OCI-LY1 (cell line): Measurements from ENCODE around the gene HLA-DMA.

Experiments used
- H2AFZ ChIP-seq: fragments of 200-600 bp; sonication (generic), shearing (Covaris generic); 2 replicates; pipeline ENCODE4 v1.6.0; 2014; ENCODE audit warnings: antibody characterized with exemption, mild to moderate bottlenecking, low read length
- H3F3A ChIP-seq: fragments of 200-600 bp; sonication (generic), shearing (Covaris generic); 2 replicates; pipeline ENCODE4 v1.6.0; 2014; ENCODE audit warnings: mild to moderate bottlenecking, antibody characterized with exemption, low read length, moderate library complexity; ENCODE audit not compliant: insufficient read depth
- H3K27ac ChIP-seq: fragments of 200-600 bp; sonication (generic); 2 replicates; pipeline ENCODE4 v1.5.1; 2014; ENCODE audit warnings: low read length, mixed run types, mild to moderate bottlenecking, low read depth; ENCODE audit not compliant: poor library complexity, severe bottlenecking
- H3K27me3 ChIP-seq: fragments of 200-600 bp; sonication (generic); 2 replicates; pipeline ENCODE4 v1.6.0; 2014; ENCODE audit warnings: antibody characterized with exemption, mild to moderate bottlenecking, low read length, moderate library complexity; ENCODE audit not compliant: insufficient read depth
- H3K36me3 ChIP-seq: fragments of 200-600 bp; sonication (generic); 2 replicates; pipeline ENCODE4 v1.6.1; 2014; ENCODE audit warnings: mild to moderate bottlenecking, antibody characterized with exemption, low read length, moderate library complexity, mixed read lengths; ENCODE audit not compliant: insufficient read depth
- H3K4me1 ChIP-seq: fragments of 200-600 bp; sonication (generic); 2 replicates; pipeline ENCODE4 v1.5.1; 2014; ENCODE audit warnings: mild to moderate bottlenecking, low read length, moderate library complexity; ENCODE audit not compliant: insufficient read depth, severe bottlenecking
- H3K4me2 ChIP-seq: fragments of 200-600 bp; sonication (generic), shearing (Covaris generic); 2 replicates; pipeline ENCODE4 v1.6.1; 2014; ENCODE audit warnings: low read length
- H3K4me3 ChIP-seq: fragments of 200-600 bp; sonication (generic); 2 replicates; pipeline ENCODE4 v1.5.1; 2014; ENCODE audit warnings: low read length, low read depth, mild to moderate bottlenecking, mixed read lengths; ENCODE audit not compliant: poor library complexity, severe bottlenecking
- H3K79me2 ChIP-seq: fragments of 200-600 bp; shearing (Covaris generic); 2 replicates; pipeline ENCODE4 v1.6.1; 2016; ENCODE audit warnings: mixed run types, low read length, mixed read lengths; ENCODE audit not compliant: insufficient read depth
- H3K9ac ChIP-seq: fragments of 200-600 bp; sonication (generic), shearing (Covaris generic); 2 replicates; pipeline ENCODE4 v1.6.1; 2014; ENCODE audit warnings: mild to moderate bottlenecking, low read length, mixed read lengths
- H3K9me2 ChIP-seq: fragments of 200-600 bp; sonication (generic), shearing (Covaris generic); 2 replicates; pipeline ENCODE4 v1.6.1; 2014; ENCODE audit warnings: low read depth, mild to moderate bottlenecking, low read length, mixed read lengths
- H3K9me3 ChIP-seq: fragments of 200-600 bp; shearing (Covaris generic); 2 replicates; pipeline ENCODE4 v1.6.1; 2014; ENCODE audit warnings: low read length, mixed read lengths
- H4K20me1 ChIP-seq: fragments of 200-600 bp; sonication (generic), shearing (Covaris generic); 2 replicates; pipeline ENCODE4 v1.6.0; 2016; ENCODE audit warnings: mild to moderate bottlenecking, low read length; ENCODE audit not compliant: insufficient read depth
- CTCF ChIP-seq: fragments of 200-600 bp; sonication (generic), shearing (Covaris generic); IDR thresholded peaks from 2 replicates; pipeline ENCODE4 v1.5.1; 2017; ENCODE audit warnings: mild to moderate bottlenecking, antibody characterized with exemption, low read length, moderate library complexity, mixed read lengths
- EZH2 ChIP-seq: fragments of 200-600 bp; sonication (generic), shearing (Covaris generic); IDR thresholded peaks from 2 replicates; pipeline ENCODE4 v1.8.0; 2017; ENCODE audit warnings: borderline replicate concordance, mixed run types, mild to moderate bottlenecking, antibody characterized with exemption, low read length, moderate library complexity, mixed read lengths

The HLA-DMA gene

GRCh38 chr6:32952817-32953739 lies at the start of gene HLA-DMA:
HLA-DMA (minus strand) TSS chr6:32953097; CDS start chr6:32953036, 61 bp downstream.
- Histone ChIP-seq H3K9me3 (no peaks in the 10 kb centered on the region), H3K4me1 (peaks cover 70% of the 10 kb centered on the region), H3K4me3 (peak within 1 kb of the TSS; percentile 60), H3K4me2 (peak within 1 kb of the TSS; percentile 82), H3K36me3 (no peaks in the 10 kb centered on the region), H3K9me2 (no peaks in the 10 kb centered on the region), H4K20me1 (no peaks in the 10 kb centered on the region), H2AFZ (no peak within 1 kb of the TSS), H3F3A (no peaks in the 10 kb centered on the region), H3K79me2 (no peaks in the 10 kb centered on the region), H3K9ac (peak within 1 kb of the TSS; percentile 62), H3K27me3 (no peaks in the 10 kb centered on the region), H3K27ac (peak within 1 kb of the TSS; percentile 82)
- TF ChIP-seq CTCF (peak; percentile 95), EZH2 (no peak)

GRCh38 chr6:33001685-33002084 lies 48.8 kb upstream of the HLA-DMA start:
- TF ChIP-seq CTCF (no peak), EZH2 (no peak)
- H3K4me2 ChIP-seq: no peak overlapping the region
- H3K9ac ChIP-seq: no peak overlapping the region
- H3K4me1 ChIP-seq: no peaks in the 10 kb centered on the region
- no peak overlapping the region for H3K4me3 ChIP-seq
- H3K9me2 ChIP-seq: no peaks in the 10 kb centered on the region
- no peaks in the 10 kb centered on the region for H3K27me3 ChIP-seq
- no peaks in the 10 kb centered on the region for H3F3A ChIP-seq
- H4K20me1 ChIP-seq: no peaks in the 10 kb centered on the region
- no peaks in the 10 kb centered on the region for H3K36me3 ChIP-seq
- no peak overlapping the region for H2AFZ ChIP-seq
- no peaks in the 10 kb centered on the region for H3K9me3 ChIP-seq
- H3K27ac ChIP-seq: no peak overlapping the region
- no peaks in the 10 kb centered on the region for H3K79me2 ChIP-seq

- no peaks in the 10 kb centered on the region for H3K9me2 ChIP-seq
- H3K36me3 ChIP-seq: no peaks in the 10 kb centered on the region
- H4K20me1 ChIP-seq: no peaks in the 10 kb centered on the region
- H3K9me3 ChIP-seq: no peaks in the 10 kb centered on the region
- peak; percentile 51 for TF ChIP-seq CTCF
- TF ChIP-seq EZH2: no peak
- no peak overlapping the region for H2AFZ ChIP-seq
- no peak overlapping the region for H3K27ac ChIP-seq
- no peak overlapping the region for H3K4me2 ChIP-seq
- no peaks in the 10 kb centered on the region for H3K4me1 ChIP-seq
- H3K27me3 ChIP-seq: no peaks in the 10 kb centered on the region
- H3K4me3 ChIP-seq: no peak overlapping the region
- H3F3A ChIP-seq: no peaks in the 10 kb centered on the region; the same call in 1 of the 2 replicates
- no peaks in the 10 kb centered on the region for H3K79me2 ChIP-seq
- H3K9ac ChIP-seq: no peak overlapping the region
Observed at GRCh38 chr6:33000055-33000454, 47.2 kb upstream of the HLA-DMA start.
